Stomach (tissue), 9 donors: ENCODE results near the gene SGSH. TPM values are rescaled to one million over a fixed set of nuclear protein-coding genes. Genes with fewer than 3 reads are reported as not detected.

Source experiments
- DNase-seq, 2 donors: peaks; one replicate each; pipeline versions ENCODE4 v3.0.0 to v3.0.0-alpha.2; 2013 to 2019
- H3K27ac ChIP-seq, 5 donors: fragments of 200-600 bp in 4 of 5; sonication (generic) in 4 of 5; one replicate each; pipeline ENCODE4 v1.5.1; 2013 to 2019; ENCODE audit warnings: mild to moderate bottlenecking in 1 of 5, moderate library complexity in 1 of 5
- H3K27me3 ChIP-seq, 3 donors: fragments of 200-600 bp; sonication (generic); one replicate each; pipeline ENCODE4 v1.5.1; 2017 to 2019; ENCODE audit warnings: mixed run types in 1 of 3
- H3K36me3 ChIP-seq, 4 donors: fragments of 200-600 bp; sonication (generic); 1 replicate in 3 of 4; 2 replicates in 1 of 4; pipeline ENCODE4 v1.5.1; 2016 to 2019
- H3K4me1 ChIP-seq, 4 donors: fragments of 200-600 bp; sonication (generic); one replicate each; pipeline ENCODE4 v1.5.1; 2016 to 2019
- H3K4me3 ChIP-seq, 4 donors: fragments of 200-600 bp; sonication (generic) in 3 of 4; one replicate each; pipeline ENCODE4 v1.5.1; 2016 to 2019; ENCODE audit warnings: mild to moderate bottlenecking in 1 of 4
- H3K9me3 ChIP-seq, 4 donors: fragments of 200-600 bp; sonication (generic); one replicate each; pipeline ENCODE4 v1.5.1; 2016 to 2019
- CTCF ChIP-seq, 7 experiments: fragments of 450-650 bp in 4 of 7; fragments of 200-600 bp in 3 of 7; sonication (generic) in 3 of 7; IDR thresholded peaks; one replicate each; pipeline ENCODE4 v1.5.1; 2016 to 2019; ENCODE audit warnings: antibody characterized with exemption in 7 of 7, control low read depth in 2 of 7, mild to moderate bottlenecking in 1 of 7
- EP300 ChIP-seq: sonication (generic); formaldehyde crosslinking; IDR thresholded peaks from one replicate; pipeline ENCODE4 v1.6.1; 2017; ENCODE audit warnings: antibody characterized with exemption
- POLR2A ChIP-seq, 4 donors: fragments of 450-650 bp; IDR thresholded peaks; one replicate each; pipeline ENCODE4 v1.6.1; 2016; ENCODE audit warnings: antibody characterized with exemption in 4 of 4, control low read depth in 2 of 4, mild to moderate bottlenecking in 1 of 4, moderate library complexity in 1 of 4
- POLR2AphosphoS5 ChIP-seq, 3 donors: sonication (generic); formaldehyde crosslinking; IDR thresholded peaks; one replicate each; pipeline ENCODE4 v1.6.1; 2016; ENCODE audit warnings: antibody characterized with exemption in 3 of 3
- WGBS, 5 donors: extraction: QIAGEN DNeasy Blood & Tissue Kit in 3 of 5; methylation state at CpG; one replicate each; pipeline versions ENCODE4 v1.1.5 to v1.1.7; 2013 to 2018; 5-methylcytosine and 5-hydroxymethylcytosine counted together
- intact Hi-C: fragments of 100-400 bp; cut with DNase I; formaldehyde crosslinking; loops from one replicate; pipeline ENCODE4 v1.15.1; 2023; ENCODE audit warnings: low total_unique reads
- polyA plus RNA-seq, 3 donors: library from polyadenylated mRNA; stranded (reverse); fragments of 200-250 nt; gene quantifications; one replicate each; pipeline ENCODE4 v1.2.3, GENCODE V29; 2013
- total RNA-seq, 5 donors: library from RNA; depleted of rRNA; stranded (reverse); fragments of >200 nt; gene quantifications; one replicate each; pipeline versions ENCODE4 v1.1.0 to v1.2.3, GENCODE V29; 2014 to 2016
- donor health status: healthy with polysubstance abuse.
- donor health status: Bipolar disorder and iron deficiency.
- donor health status: healthy.

The SGSH gene
- total and polyA plus RNA-seq, 8 donors = 15.7 to 307 (median 41.5) TPM

- no peaks in the 10 kb centered on the region for H3K36me3 ChIP-seq
- peaks cover 0 to 6% (median 0%) of the 10 kb centered on the region in 4 donors for H3K4me1 ChIP-seq
- no peak overlapping the region for H3K4me3 ChIP-seq
- 52 to 80% (median 69%) methylated on average over 4 to 5 of the region's 5 CpGs for WGBS, 5 donors
- H3K27me3 ChIP-seq = peaks cover 0 to 14% (median 0%) of the 10 kb centered on the region in 3 donors
- no peak for TF ChIP-seq POLR2A (IDR thresholded peaks at IDR 0.05)
- TF ChIP-seq POLR2AphosphoS5 (IDR thresholded peaks at IDR 0.05) = no peak
- no peak for TF ChIP-seq EP300
- no peak for TF ChIP-seq CTCF (IDR thresholded peaks at IDR 0.05)
- no peak overlapping the region for H3K27ac ChIP-seq
- DNase-seq = no peak
- H3K9me3 ChIP-seq = no peaks in the 10 kb centered on the region
- intact Hi-C loops = no loop called here
Measured at GRCh38 chr17:80168371-80168770, 51.8 kb downstream of the SGSH start.

- intact Hi-C loops = no loop called here
- Histone ChIP-seq H3K27ac (no peak overlapping the region), H3K4me3 (no peak overlapping the region), H3K9me3 (no peaks in the 10 kb centered on the region), H3K36me3 (no peaks in the 10 kb centered on the region), H3K27me3 (peaks cover 0 to 14% (median 0%) of the 10 kb centered on the region in 3 donors), H3K4me1 (peaks cover 0 to 6% (median 0%) of the 10 kb centered on the region in 4 donors)
- WGBS, 5 donors = 54 to 81% (median 60%) methylated on average over 6 of the region's 6 CpGs
- peak in 1 of 2 donors; percentile 44 for DNase-seq
- TF ChIP-seq EP300 = no peak
- TF ChIP-seq POLR2AphosphoS5 (IDR thresholded peaks at IDR 0.05) = no peak
- TF ChIP-seq POLR2A (IDR thresholded peaks at IDR 0.05) = no peak
- TF ChIP-seq CTCF (IDR thresholded peaks at IDR 0.05) = no peak
Measured at GRCh38 chr17:80166446-80166845, 53.7 kb downstream of the SGSH start.

- no peak overlapping the region for H3K4me3 ChIP-seq
- H3K27me3 ChIP-seq = peaks cover 0 to 16% (median 0%) of the 10 kb centered on the region in 3 donors
- DNase-seq = no peak
- H3K36me3 ChIP-seq = no peaks in the 10 kb centered on the region
- H3K27ac ChIP-seq = no peak overlapping the region
- no peak for TF ChIP-seq CTCF (IDR thresholded peaks at IDR 0.05)
- TF ChIP-seq EP300 = no peak
- no peak for TF ChIP-seq POLR2AphosphoS5 (IDR thresholded peaks at IDR 0.05)
- TF ChIP-seq POLR2A (IDR thresholded peaks at IDR 0.05) = no peak
- intact Hi-C loops = no loop called here
- WGBS, 5 donors = 75 to 87% (median 77%) methylated on average over 11 of the region's 11 CpGs
- H3K9me3 ChIP-seq = no peaks in the 10 kb centered on the region
- H3K4me1 ChIP-seq = no peaks in the 10 kb centered on the region
Measured at GRCh38 chr17:80164185-80164584, 55.9 kb downstream of the SGSH start.

- DNase-seq = no peak
- Histone ChIP-seq H3K9me3 (no peaks in the 10 kb centered on the region), H3K36me3 (no peaks in the 10 kb centered on the region), H3K27ac (no peak overlapping the region), H3K4me1 (no peaks in the 10 kb centered on the region), H3K4me3 (no peak overlapping the region), H3K27me3 (peaks cover 0 to 14% (median 0%) of the 10 kb centered on the region in 3 donors)
- intact Hi-C loops = no loop called here
- 73 to 89% (median 85%) methylated on average over 4 of the region's 4 CpGs for WGBS, 5 donors
- TF ChIP-seq POLR2AphosphoS5 (IDR thresholded peaks at IDR 0.05) (no peak), EP300 (no peak), CTCF (IDR thresholded peaks at IDR 0.05) (no peak), POLR2A (IDR thresholded peaks at IDR 0.05) (no peak)
Measured at GRCh38 chr17:80163336-80163735, 56.8 kb downstream of the SGSH start.
